K562 (cell line): ENCODE data around the gene NME9. TPM values are rescaled to one million over a fixed set of nuclear protein-coding genes. Genes with fewer than 3 reads are reported as not detected.

Experiments used
- ATAC-seq: fragments of 200-7000 bp; cut with Tn5 transposase; 3 replicates; pipeline ENCODE4 v1.9.1; 2020; ENCODE audit warnings: moderate library complexity
- BruUV-seq: library from RNA; stranded (reverse); fragments of 400-500 nt; replicated peaks from 2 replicates; lab custom pipeline; 2021; lab: Mats Ljungman, UMichigan
- CTCF ChIA-PET: fragments of 300-600 bp; formaldehyde crosslinking; extraction: SDS; loops from one replicate; lab custom pipeline; 2021; ENCODE audit warnings: low intra/inter-chr PET ratio; lab: Yijun Ruan, JAX
- POLR2A ChIA-PET: fragments of 300-600, 350-650 bp; sonication (Branson Sonifier 250); formaldehyde crosslinking; extraction: SDS; loops from one replicate; lab custom pipeline; 2021; ENCODE audit warnings: antibody characterized with exemption, inconsistent platforms; lab: Yijun Ruan, JAX
- DNase-seq, 4 experiments: peaks; one replicate each; pipeline versions ENCODE4 v3.0.0 to v3.0.0-alpha.2; 2011 to 2018; ENCODE audit warnings: low spot score in 3 of 4, mixed read lengths in 3 of 4; ENCODE audit errors: extremely low read depth in 1 of 4
- FAIRE-seq: peaks from 2 replicates; lab custom pipeline; 2011; peaks lifted over from hg19 to GRCh38; lab: Jason Lieb, UNC
- H2AFZ ChIP-seq: 2 replicates; pipeline ENCODE4 v1.6.0; 2011; ENCODE audit warnings: low read depth, low read length, control low read depth, inconsistent platforms
- H3K27ac ChIP-seq: fragments of 200-600 bp; 3 replicates; pipeline ENCODE4 v1.8.0; 2011; ENCODE audit warnings: low read depth, mild to moderate bottlenecking, control low read depth, inconsistent platforms, low read length, moderate library complexity, mixed read lengths; ENCODE audit errors: extremely low read depth
- H3K27me3 ChIP-seq, 2 experiments: fragments of 300-600 bp in 1 of 2; 2 replicates in 1 of 2; 3 replicates in 1 of 2; pipeline versions ENCODE4 v1.6.0 to v1.8.0; 2011; ENCODE audit warnings: inconsistent platforms in 2 of 2, low read length in 2 of 2, mild to moderate bottlenecking in 1 of 2, mixed read lengths in 1 of 2, moderate library complexity in 1 of 2; ENCODE audit not compliant: control insufficient read depth in 2 of 2, insufficient read depth in 2 of 2
- H3K36me3 ChIP-seq: fragments of 300-600 bp; 3 replicates; pipeline ENCODE4 v1.8.0; 2011; ENCODE audit warnings: mild to moderate bottlenecking, low read length, inconsistent platforms; ENCODE audit not compliant: control insufficient read depth, insufficient read depth
- H3K4me1 ChIP-seq, 2 experiments: fragments of 200-600 bp in 1 of 2; replicated peaks in 1 of 2; 2 replicates in 1 of 2; 3 replicates in 1 of 2; pipeline versions ENCODE4 v1.5.1 to v1.8.0; 2011; ENCODE audit warnings: inconsistent platforms in 2 of 2, low read length in 2 of 2, mild to moderate bottlenecking in 1 of 2, mixed read lengths in 1 of 2, moderate library complexity in 1 of 2; ENCODE audit not compliant: control insufficient read depth in 2 of 2, insufficient read depth in 2 of 2
- H3K4me2 ChIP-seq: 2 replicates; pipeline ENCODE4 v1.6.1; 2011; ENCODE audit warnings: low read length, control low read depth, inconsistent platforms, mixed read lengths; ENCODE audit not compliant: insufficient read depth
- H3K4me3 ChIP-seq: fragments of 200-600 bp; sonication (generic), shearing (Covaris generic); 2 replicates; pipeline ENCODE4 v1.5.1; 2016; ENCODE audit warnings: control low read depth, inconsistent platforms
- H3K79me2 ChIP-seq: fragments of 200-600 bp; 3 replicates; pipeline ENCODE4 v1.8.0; 2011; ENCODE audit warnings: low read length, inconsistent platforms; ENCODE audit not compliant: control insufficient read depth, insufficient read depth
- H3K9ac ChIP-seq, 2 experiments: 2 replicates each; pipeline versions ENCODE4 v1.6.0 to v1.6.1; 2011; ENCODE audit warnings: low read depth in 2 of 2, low read length in 2 of 2, control low read depth in 1 of 2, inconsistent platforms in 1 of 2, mild to moderate bottlenecking in 1 of 2, mixed read lengths in 1 of 2; ENCODE audit not compliant: insufficient read depth in 1 of 2
- H3K9me1 ChIP-seq: one replicate; pipeline ENCODE4 v1.6.0; 2011; ENCODE audit warnings: inconsistent platforms, mild to moderate bottlenecking, low read length, moderate library complexity; ENCODE audit not compliant: control insufficient read depth, insufficient read depth
- H3K9me3 ChIP-seq: replicated peaks from 2 replicates; pipeline ENCODE4 v1.5.1; 2011; ENCODE audit warnings: low read depth, low read length, inconsistent platforms; ENCODE audit not compliant: control insufficient read depth, insufficient read depth
- H4K20me1 ChIP-seq: replicated peaks from 2 replicates; pipeline ENCODE4 v1.6.1; 2011; ENCODE audit warnings: low read length, inconsistent platforms, mixed read lengths; ENCODE audit not compliant: control insufficient read depth, insufficient read depth
- ADNP ChIP-seq: fragments of 200-800 bp; sonication (Bioruptor generic); IDR thresholded peaks from 2 replicates; pipeline ENCODE4 v1.6.1; 2016; ENCODE audit warnings: missing genetic modification characterization, missing compliant biosample characterization
- NR1H2 ChIP-seq: sonication (generic); formaldehyde crosslinking; IDR thresholded peaks from 2 replicates; pipeline ENCODE4 v1.4.0; 2020; ENCODE audit warnings: mild to moderate bottlenecking, missing genetic modification reagents
- SMAD3 ChIP-seq: fragments of 450-650 bp; formaldehyde crosslinking; conservative IDR thresholded peaks from 2 replicates; pipeline ENCODE4 v1.4.0; 2020; ENCODE audit warnings: mild to moderate bottlenecking
- ZNF140 ChIP-seq: fragments of 250-450 bp; sonication (Bioruptor Pico); IDR thresholded peaks from 2 replicates; pipeline ENCODE4 v1.8.0; 2021; ENCODE audit warnings: moderate library complexity, mild to moderate bottlenecking, inconsistent platforms
- ZNF347 ChIP-seq: fragments of 450-650 bp; formaldehyde crosslinking; IDR thresholded peaks from 2 replicates; pipeline ENCODE4 v1.4.0; 2020; ENCODE audit warnings: low read depth, mild to moderate bottlenecking, moderate library complexity
- WGBS: fragments of 100-300 bp; shearing (Covaris generic); methylation state at CpG from one replicate; pipeline ENCODE4 v1.1.6; 2016; ENCODE audit warnings: low coverage, mixed read lengths; ENCODE audit not compliant: insufficient coverage; ENCODE audit errors: missing lambda C conversion rate; 5-methylcytosine and 5-hydroxymethylcytosine counted together
- in situ Hi-C: fragments of 300-500 bp; cut with MboI; formaldehyde crosslinking; loops from 4 replicates; pipeline ENCODE4 v1.15.0; 2018; ENCODE audit warnings: inconsistent platforms, mixed read lengths
- intact Hi-C: fragments of 100-400 bp; cut with micrococcal nuclease; formaldehyde crosslinking; loops from 2 replicates; pipeline ENCODE4 v1.14.2; 2022
- polyA plus RNA-seq, 8 experiments: library from polyadenylated mRNA; depleted of rRNA in 4 of 8; stranded (reverse) in 5 of 8; unstranded in 3 of 8; fragments of >200 nt; fragmentation: Nextera tagmentation in 2 of 8; fragmentation: Illumina TruSeq in 1 of 8; extraction: Ambion mirVana in 2 of 8; extraction: Trizol in 1 of 8; gene quantifications; 2 replicates each; pipeline versions ENCODE4 v1.2.1 to v1.2.3, GENCODE V29; 2011 to 2014; ENCODE audit warnings: inconsistent platforms in 1 of 8, missing spikeins in 1 of 8
- total RNA-seq, 7 experiments: library from RNA; depleted of rRNA in 6 of 7; stranded (reverse); fragments of >200 nt in 6 of 7; fragmentation: Illumina TruSeq in 2 of 7; extraction: Trizol in 2 of 7; gene quantifications; 2 replicates each; pipeline versions ENCODE4 v1.2.1 to v1.2.3, GENCODE V29; 2011 to 2021; ENCODE audit warnings: low replicate concordance in 1 of 7
- TF ChIP-seq, protein P1 (sequence below), 2 experiments: fragments of 450-650 bp; formaldehyde crosslinking in 1 of 2; IDR thresholded peaks; 2 replicates each; pipeline versions ENCODE4 v1.4.0 to v1.6.1; 2014 to 2020; ENCODE audit warnings: mild to moderate bottlenecking in 2 of 2, borderline replicate concordance in 1 of 2, low read depth in 1 of 2
- TF ChIP-seq, protein P2 (sequence below): sonication (generic); formaldehyde crosslinking; IDR thresholded peaks from 2 replicates; pipeline ENCODE4 v1.8.0; 2022; ENCODE audit warnings: mild to moderate bottlenecking, low read depth, missing genetic modification reagents
- TF ChIP-seq, protein P3 (sequence below): sonication (generic); formaldehyde crosslinking; IDR thresholded peaks from 2 replicates; pipeline ENCODE4 v1.8.1; 2023; ENCODE audit warnings: missing genetic modification reagents, mild to moderate bottlenecking, borderline replicate concordance

Gene NME9
- total and polyA plus RNA-seq, 9 of the 15 experiments (the other 6 are each of a cell fraction or from before 2014, with no cell fraction given): 0.05 to 0.15 (median 0.13) TPM; not detected in 6

DNA sequence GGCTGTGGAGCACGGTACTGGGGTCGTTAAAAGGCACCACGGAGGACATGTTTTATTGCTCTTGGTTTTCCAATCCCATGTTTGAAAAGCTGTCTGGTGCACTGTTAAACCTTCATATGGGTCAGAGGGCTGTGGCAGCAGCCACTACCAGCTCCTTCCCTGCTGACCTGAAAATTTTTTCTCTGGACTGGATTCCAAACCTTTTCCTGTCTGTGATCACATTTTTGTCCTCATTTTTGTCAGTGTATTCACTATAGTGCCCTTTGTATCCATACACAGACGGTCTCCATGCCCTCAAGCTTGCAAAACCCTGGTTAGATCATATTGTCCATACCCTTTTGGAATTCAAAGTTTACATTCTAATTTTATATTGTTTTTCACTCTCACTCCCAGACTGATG is 70.5 kb downstream of the NME9 start:
- Histone ChIP-seq H3K9me3 (no peaks in the 10 kb centered on the region), H2AFZ (no peak overlapping the region), H3K27me3 (no peaks in the 10 kb centered on the region), H3K36me3 (peaks cover 18% of the 10 kb centered on the region; the same call in 2 of the 3 replicates), H3K4me1 (no peaks in the 10 kb centered on the region; a peak in 2 of 5 replicates), H3K9me1 (no peaks in the 10 kb centered on the region), H3K27ac (no peak overlapping the region), H3K4me2 (no peak overlapping the region), H3K4me3 (no peak overlapping the region), H3K9ac (no peak overlapping the region), H3K79me2 (no peaks in the 10 kb centered on the region), H4K20me1 (no peaks in the 10 kb centered on the region)
- WGBS: 91% methylated on average over 4 of the region's 4 CpGs
- in situ Hi-C loops: no loop called here
- FAIRE-seq: no peak
- ChIA-PET POLR2A (no interaction called here), CTCF (no interaction called here)
- intact Hi-C loops: no loop called here
- no TSS peak for BruUV-seq
- ATAC-seq: no peak
- DNase-seq: no peak
- TF ChIP-seq SMAD3 (CRISPR knock-in tag) (no peak), ADNP (tag) (no peak), ZNF140 (CRISPR knock-in tag) (no peak), ZNF347 (CRISPR knock-in tag) (no peak), NR1H2 (CRISPR knock-in tag) (no peak)
- TF ChIP-seq, protein P1, sequence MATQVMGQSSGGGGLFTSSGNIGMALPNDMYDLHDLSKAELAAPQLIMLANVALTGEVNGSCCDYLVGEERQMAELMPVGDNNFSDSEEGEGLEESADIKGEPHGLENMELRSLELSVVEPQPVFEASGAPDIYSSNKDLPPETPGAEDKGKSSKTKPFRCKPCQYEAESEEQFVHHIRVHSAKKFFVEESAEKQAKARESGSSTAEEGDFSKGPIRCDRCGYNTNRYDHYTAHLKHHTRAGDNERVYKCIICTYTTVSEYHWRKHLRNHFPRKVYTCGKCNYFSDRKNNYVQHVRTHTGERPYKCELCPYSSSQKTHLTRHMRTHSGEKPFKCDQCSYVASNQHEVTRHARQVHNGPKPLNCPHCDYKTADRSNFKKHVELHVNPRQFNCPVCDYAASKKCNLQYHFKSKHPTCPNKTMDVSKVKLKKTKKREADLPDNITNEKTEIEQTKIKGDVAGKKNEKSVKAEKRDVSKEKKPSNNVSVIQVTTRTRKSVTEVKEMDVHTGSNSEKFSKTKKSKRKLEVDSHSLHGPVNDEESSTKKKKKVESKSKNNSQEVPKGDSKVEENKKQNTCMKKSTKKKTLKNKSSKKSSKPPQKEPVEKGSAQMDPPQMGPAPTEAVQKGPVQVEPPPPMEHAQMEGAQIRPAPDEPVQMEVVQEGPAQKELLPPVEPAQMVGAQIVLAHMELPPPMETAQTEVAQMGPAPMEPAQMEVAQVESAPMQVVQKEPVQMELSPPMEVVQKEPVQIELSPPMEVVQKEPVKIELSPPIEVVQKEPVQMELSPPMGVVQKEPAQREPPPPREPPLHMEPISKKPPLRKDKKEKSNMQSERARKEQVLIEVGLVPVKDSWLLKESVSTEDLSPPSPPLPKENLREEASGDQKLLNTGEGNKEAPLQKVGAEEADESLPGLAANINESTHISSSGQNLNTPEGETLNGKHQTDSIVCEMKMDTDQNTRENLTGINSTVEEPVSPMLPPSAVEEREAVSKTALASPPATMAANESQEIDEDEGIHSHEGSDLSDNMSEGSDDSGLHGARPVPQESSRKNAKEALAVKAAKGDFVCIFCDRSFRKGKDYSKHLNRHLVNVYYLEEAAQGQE (IDR thresholded peaks at IDR 0.05; ENCODE audit: borderline replicate concordance): no peak
- TF ChIP-seq, protein P1 (CRISPR knock-in tag; IDR thresholded peaks at IDR 0.05; ENCODE audit: low read depth): no peak
- TF ChIP-seq, protein P2, sequence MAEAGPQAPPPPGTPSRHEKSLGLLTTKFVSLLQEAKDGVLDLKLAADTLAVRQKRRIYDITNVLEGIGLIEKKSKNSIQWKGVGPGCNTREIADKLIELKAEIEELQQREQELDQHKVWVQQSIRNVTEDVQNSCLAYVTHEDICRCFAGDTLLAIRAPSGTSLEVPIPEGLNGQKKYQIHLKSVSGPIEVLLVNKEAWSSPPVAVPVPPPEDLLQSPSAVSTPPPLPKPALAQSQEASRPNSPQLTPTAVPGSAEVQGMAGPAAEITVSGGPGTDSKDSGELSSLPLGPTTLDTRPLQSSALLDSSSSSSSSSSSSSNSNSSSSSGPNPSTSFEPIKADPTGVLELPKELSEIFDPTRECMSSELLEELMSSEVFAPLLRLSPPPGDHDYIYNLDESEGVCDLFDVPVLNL (CRISPR knock-in tag): no peak
- TF ChIP-seq, protein P3, sequence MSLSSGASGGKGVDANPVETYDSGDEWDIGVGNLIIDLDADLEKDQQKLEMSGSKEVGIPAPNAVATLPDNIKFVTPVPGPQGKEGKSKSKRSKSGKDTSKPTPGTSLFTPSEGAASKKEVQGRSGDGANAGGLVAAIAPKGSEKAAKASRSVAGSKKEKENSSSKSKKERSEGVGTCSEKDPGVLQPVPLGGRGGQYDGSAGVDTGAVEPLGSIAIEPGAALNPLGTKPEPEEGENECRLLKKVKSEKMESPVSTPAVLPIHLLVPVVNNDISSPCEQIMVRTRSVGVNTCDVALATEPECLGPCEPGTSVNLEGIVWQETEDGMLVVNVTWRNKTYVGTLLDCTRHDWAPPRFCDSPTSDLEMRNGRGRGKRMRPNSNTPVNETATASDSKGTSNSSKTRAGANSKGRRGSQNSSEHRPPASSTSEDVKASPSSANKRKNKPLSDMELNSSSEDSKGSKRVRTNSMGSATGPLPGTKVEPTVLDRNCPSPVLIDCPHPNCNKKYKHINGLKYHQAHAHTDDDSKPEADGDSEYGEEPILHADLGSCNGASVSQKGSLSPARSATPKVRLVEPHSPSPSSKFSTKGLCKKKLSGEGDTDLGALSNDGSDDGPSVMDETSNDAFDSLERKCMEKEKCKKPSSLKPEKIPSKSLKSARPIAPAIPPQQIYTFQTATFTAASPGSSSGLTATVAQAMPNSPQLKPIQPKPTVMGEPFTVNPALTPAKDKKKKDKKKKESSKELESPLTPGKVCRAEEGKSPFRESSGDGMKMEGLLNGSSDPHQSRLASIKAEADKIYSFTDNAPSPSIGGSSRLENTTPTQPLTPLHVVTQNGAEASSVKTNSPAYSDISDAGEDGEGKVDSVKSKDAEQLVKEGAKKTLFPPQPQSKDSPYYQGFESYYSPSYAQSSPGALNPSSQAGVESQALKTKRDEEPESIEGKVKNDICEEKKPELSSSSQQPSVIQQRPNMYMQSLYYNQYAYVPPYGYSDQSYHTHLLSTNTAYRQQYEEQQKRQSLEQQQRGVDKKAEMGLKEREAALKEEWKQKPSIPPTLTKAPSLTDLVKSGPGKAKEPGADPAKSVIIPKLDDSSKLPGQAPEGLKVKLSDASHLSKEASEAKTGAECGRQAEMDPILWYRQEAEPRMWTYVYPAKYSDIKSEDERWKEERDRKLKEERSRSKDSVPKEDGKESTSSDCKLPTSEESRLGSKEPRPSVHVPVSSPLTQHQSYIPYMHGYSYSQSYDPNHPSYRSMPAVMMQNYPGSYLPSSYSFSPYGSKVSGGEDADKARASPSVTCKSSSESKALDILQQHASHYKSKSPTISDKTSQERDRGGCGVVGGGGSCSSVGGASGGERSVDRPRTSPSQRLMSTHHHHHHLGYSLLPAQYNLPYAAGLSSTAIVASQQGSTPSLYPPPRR (CRISPR knock-in tag): no peak
